Fibroblast of lung (primary cell): Measurements from ENCODE around the gene SUCO. TPM values are rescaled to one million over a fixed set of nuclear protein-coding genes. Genes with fewer than 3 reads are reported as not detected.
"Not testable (repeated sequence)": the region's sequence is repeated elsewhere in the genome, so short reads cannot be mapped to it uniquely, and the experiment has no call there.

Source experiments
- DNase-seq, 2 donors: peaks; one replicate each; pipeline versions ENCODE4 v3.0.0 to v3.0.0-alpha.2; 2010; ENCODE audit warnings: low read depth in 2 of 2
- H2AFZ ChIP-seq: 2 replicates; pipeline ENCODE4 v1.5.1; 2012; ENCODE audit warnings: low read length, control low read depth, inconsistent platforms
- H3K27ac ChIP-seq: 2 replicates; pipeline ENCODE4 v1.5.1; 2011; ENCODE audit warnings: low read length, control low read depth; ENCODE audit not compliant: insufficient read depth
- H3K27me3 ChIP-seq: 2 replicates; pipeline ENCODE4 v1.5.1; 2011; ENCODE audit warnings: mild to moderate bottlenecking, low read length; ENCODE audit not compliant: control insufficient read depth, insufficient read depth
- H3K36me3 ChIP-seq: 2 replicates; pipeline ENCODE4 v1.5.1; 2011; ENCODE audit warnings: low read length; ENCODE audit not compliant: control insufficient read depth, insufficient read depth
- H3K4me1 ChIP-seq: 2 replicates; pipeline ENCODE4 v1.5.1; 2011; ENCODE audit warnings: low read length; ENCODE audit not compliant: control insufficient read depth, insufficient read depth; ENCODE audit errors: extremely low read depth
- H3K4me2 ChIP-seq: 2 replicates; pipeline ENCODE4 v1.5.1; 2011; ENCODE audit warnings: low read length, control low read depth; ENCODE audit not compliant: insufficient read depth; ENCODE audit errors: extremely low read depth
- H3K4me3 ChIP-seq, 4 experiments: fragments of 200-600 bp in 1 of 4; sonication (generic) in 1 of 4; replicated peaks in 1 of 4; 2 replicates each; pipeline ENCODE4 v1.5.1; 2011 to 2016; ENCODE audit warnings: low read length in 4 of 4, low read depth in 3 of 4, mild to moderate bottlenecking in 3 of 4, control low read depth in 2 of 4, inconsistent platforms in 1 of 4, mixed read lengths in 1 of 4; ENCODE audit not compliant: insufficient read depth in 1 of 4; ENCODE audit errors: control extremely low read depth in 1 of 4
- H3K79me2 ChIP-seq: 2 replicates; pipeline ENCODE4 v1.5.1; 2012; ENCODE audit warnings: mild to moderate bottlenecking, low read length, inconsistent platforms; ENCODE audit not compliant: control insufficient read depth, insufficient read depth
- H3K9ac ChIP-seq: 2 replicates; pipeline ENCODE4 v1.5.1; 2011; ENCODE audit warnings: mild to moderate bottlenecking, low read length, control low read depth; ENCODE audit not compliant: insufficient read depth
- H3K9me3 ChIP-seq: 2 replicates; pipeline ENCODE4 v1.5.1; 2012; ENCODE audit warnings: low read depth, low read length; ENCODE audit not compliant: control insufficient read depth, insufficient read depth
- H4K20me1 ChIP-seq: 2 replicates; pipeline ENCODE4 v1.5.1; 2011; ENCODE audit warnings: low read length; ENCODE audit not compliant: control insufficient read depth, insufficient read depth; ENCODE audit errors: extremely low read depth
- CTCF ChIP-seq, 2 donors: IDR thresholded peaks in 1 of 2; conservative IDR thresholded peaks in 1 of 2; 1 replicate in 1 of 2; 2 replicates in 1 of 2; pipeline ENCODE4 v1.5.1; 2011 to 2012; ENCODE audit warnings: low read length in 2 of 2, control low read depth in 1 of 2, inconsistent platforms in 1 of 2, low read depth in 1 of 2, mild to moderate bottlenecking in 1 of 2
- EZH2 ChIP-seq: IDR thresholded peaks from 2 replicates; pipeline ENCODE4 v1.5.1; 2012; ENCODE audit warnings: low read length, control low read depth, mild to moderate bottlenecking; ENCODE audit errors: missing control alignments
- polyA plus RNA-seq, 2 donors: library from polyadenylated mRNA; depleted of rRNA in 1 of 2; stranded (reverse) in 1 of 2; unstranded in 1 of 2; fragments of >200 nt; gene quantifications; 2 replicates each; pipeline ENCODE4 v1.2.1, GENCODE V29; 2011 to 2012; ENCODE audit warnings: missing spikeins in 1 of 2
- total RNA-seq: library from RNA; depleted of rRNA; stranded (reverse); fragments of >200 nt; gene quantifications from 2 replicates; pipeline ENCODE4 v1.2.1, GENCODE V29; 2014

Gene SUCO
- total and polyA plus RNA-seq, 2 donors (not counting 1 experiment from before 2014, with no cell fraction given): 20.4 to 25.8 TPM

GRCh38 chr1:172492421-172492820 lies 40.5 kb upstream of the SUCO start:
- Histone ChIP-seq H4K20me1 (no peaks in the 10 kb centered on the region), H3K4me2 (no peak overlapping the region), H3K36me3 (no peaks in the 10 kb centered on the region), H3K9me3 (no peaks in the 10 kb centered on the region), H2AFZ (no peak overlapping the region), H3K9ac (no peak overlapping the region), H3K79me2 (no peaks in the 10 kb centered on the region), H3K27me3 (peaks cover 4% of the 10 kb centered on the region), H3K4me1 (no peaks in the 10 kb centered on the region), H3K4me3 (no peak overlapping the region), H3K27ac (no peak overlapping the region)
- no peak for DNase-seq
- TF ChIP-seq EZH2: no peak
- TF ChIP-seq CTCF (conservative IDR thresholded peaks at IDR 0.05 in 1 of 2, IDR thresholded peaks at IDR 0.05 in 1 of 2; ENCODE audit: low read depth in 1 of 2, low read length in 2 of 2): no peak

DNA sequence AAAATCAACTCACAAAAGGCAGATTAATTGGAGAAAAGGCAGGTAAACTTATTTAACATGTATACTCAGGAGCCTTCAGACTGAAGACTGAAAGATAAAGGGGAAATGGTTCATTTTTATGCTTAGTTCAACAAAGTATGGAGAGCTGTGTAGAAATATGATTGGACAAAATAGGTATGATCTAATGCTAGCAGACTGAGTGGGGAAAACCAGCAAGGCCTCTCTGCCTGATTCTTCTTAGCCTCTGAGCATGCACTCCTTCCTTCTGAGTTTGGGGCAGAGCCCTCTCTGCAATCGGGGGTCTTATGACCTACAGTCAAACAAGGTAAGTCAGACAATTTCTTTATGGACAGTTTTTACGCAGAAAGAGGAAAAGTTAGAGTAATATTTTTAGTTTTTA lies 38.8 kb upstream of the SUCO start:
- Histone ChIP-seq H3K9me3 (no peaks in the 10 kb centered on the region), H3K27ac (no peak overlapping the region), H3K36me3 (no peaks in the 10 kb centered on the region), H3K27me3 (peaks cover 4% of the 10 kb centered on the region), H2AFZ (no peak overlapping the region), H3K4me1 (no peaks in the 10 kb centered on the region), H3K79me2 (no peaks in the 10 kb centered on the region), H4K20me1 (no peaks in the 10 kb centered on the region), H3K4me3 (no peak overlapping the region), H3K4me2 (no peak overlapping the region), H3K9ac (no peak overlapping the region)
- DNase-seq: no peak
- TF ChIP-seq CTCF (conservative IDR thresholded peaks at IDR 0.05 in 1 of 2, IDR thresholded peaks at IDR 0.05 in 1 of 2; ENCODE audit: low read depth in 1 of 2, low read length in 2 of 2): no peak
- TF ChIP-seq EZH2: no peak

DNA sequence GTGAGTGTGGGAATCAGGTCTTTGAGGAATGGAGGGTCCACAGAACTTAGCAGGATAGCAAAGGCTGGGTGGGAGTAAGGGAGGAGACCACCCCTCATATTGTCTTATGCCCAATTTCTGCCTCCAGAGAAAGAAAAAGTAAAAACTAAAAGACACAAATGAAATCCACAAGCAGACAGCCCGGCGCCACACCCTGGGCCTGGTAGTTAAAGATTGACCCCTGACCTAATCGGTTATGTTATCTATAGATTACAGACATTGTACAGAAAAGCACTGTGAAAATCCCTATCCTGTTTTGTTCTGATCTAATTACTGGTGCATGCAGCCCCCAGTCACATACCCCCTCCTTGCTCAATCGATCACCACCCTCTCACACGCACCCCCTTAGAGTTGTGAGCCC lies 36.8 kb upstream of the SUCO start:
- not testable (repeated sequence) for H3K4me1 ChIP-seq, H4K20me1 ChIP-seq, H3K4me2 ChIP-seq, H3K36me3 ChIP-seq, H3K9me3 ChIP-seq, H3K79me2 ChIP-seq, H3K27ac ChIP-seq, H3K9ac ChIP-seq, DNase-seq, H2AFZ ChIP-seq, H3K27me3 ChIP-seq, H3K4me3 ChIP-seq
